Stimulated activated CD8-positive, alpha-beta memory T cell treated with anti-CD3 and anti-CD28 coated beads, Interleukin-4, amount 100 ng/mL, for 4 hours (primary cell): ENCODE data around the gene MAB21L1.

Experiments
- DNase-seq, 2 donors: peaks; one replicate each; pipeline ENCODE4 v3.0.0-alpha.2; 2020; ENCODE audit warnings: low read depth in 2 of 2, low spot score in 1 of 2

MAB21L1 gene

DNA sequence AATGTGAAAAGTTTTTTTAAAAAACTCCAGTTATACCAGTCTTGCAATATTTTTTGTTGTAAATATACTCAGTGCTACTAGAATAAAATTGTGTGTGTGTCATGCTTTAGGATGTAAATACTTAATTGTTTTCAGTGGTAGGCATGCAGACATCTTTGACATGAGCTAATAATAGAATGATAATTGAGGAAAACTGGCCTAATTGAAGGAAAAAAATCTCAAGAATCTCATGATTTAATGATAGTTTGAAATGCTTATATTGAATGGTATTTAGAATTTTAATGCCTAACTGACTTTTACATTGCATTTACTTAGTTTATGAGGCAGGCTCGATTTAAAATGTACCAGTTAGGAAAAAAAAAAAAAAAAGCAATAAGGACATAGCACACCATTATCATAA, 3.2 kb upstream of the MAB21L1 start:
- DNase-seq, result no peak

DNA sequence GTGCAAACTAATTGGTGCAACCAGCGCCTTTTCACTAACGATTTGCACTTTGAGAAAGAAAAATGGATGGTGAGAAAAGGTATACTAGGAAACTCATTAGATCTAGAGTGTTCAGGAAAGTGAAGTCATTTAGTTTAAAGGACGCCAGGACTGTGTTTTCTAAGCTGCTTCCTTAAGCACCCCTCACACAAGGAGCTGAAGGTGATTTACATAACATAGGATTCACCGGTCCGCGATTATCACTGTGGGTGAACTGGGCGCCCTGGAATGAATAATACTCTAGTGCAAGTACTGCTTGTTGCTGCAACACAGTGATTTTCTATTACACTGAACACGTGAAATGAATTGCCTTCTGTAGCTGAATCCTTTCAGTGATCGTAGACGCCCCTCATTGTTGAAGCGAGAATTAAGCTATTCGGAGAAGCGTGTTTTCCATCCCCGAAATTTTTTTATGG, 2.6 kb upstream of the MAB21L1 start:
- DNase-seq, result no peak

- DNase-seq, result no peak
Measured at GRCh38 chr13:35478271-35479037, 2.0 kb upstream of the MAB21L1 start.

DNA sequence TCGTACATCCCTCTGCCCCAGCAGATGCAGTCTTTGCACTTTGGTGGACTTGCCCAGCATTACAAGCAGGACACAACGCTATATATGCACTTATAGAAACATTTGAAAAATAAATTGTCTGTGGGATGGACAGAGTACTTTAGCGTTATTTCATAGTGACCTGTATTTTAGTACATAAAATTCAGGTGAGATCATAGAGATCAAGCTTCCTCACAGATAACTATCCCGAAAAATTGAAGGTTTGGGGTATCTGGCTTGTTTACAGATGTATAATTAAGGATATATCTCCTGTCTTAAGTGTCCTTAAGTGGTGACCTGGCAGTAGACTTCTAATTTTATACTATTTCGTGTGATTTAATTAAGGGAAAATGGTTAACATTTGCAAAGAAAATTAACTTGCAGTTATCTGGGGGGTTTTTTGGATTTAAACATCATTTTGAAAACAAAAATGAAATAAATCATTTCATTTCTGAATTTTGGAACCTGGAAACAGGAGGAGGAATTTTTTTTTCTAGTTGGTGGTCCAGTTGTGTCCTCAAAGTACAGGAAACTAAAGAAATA, 977 bp upstream of the MAB21L1 start:
- no peak for DNase-seq

GRCh38 chr13:35475212-35475959, 1.1 kb downstream of the MAB21L1 start:
- DNase-seq, result no peak

DNA sequence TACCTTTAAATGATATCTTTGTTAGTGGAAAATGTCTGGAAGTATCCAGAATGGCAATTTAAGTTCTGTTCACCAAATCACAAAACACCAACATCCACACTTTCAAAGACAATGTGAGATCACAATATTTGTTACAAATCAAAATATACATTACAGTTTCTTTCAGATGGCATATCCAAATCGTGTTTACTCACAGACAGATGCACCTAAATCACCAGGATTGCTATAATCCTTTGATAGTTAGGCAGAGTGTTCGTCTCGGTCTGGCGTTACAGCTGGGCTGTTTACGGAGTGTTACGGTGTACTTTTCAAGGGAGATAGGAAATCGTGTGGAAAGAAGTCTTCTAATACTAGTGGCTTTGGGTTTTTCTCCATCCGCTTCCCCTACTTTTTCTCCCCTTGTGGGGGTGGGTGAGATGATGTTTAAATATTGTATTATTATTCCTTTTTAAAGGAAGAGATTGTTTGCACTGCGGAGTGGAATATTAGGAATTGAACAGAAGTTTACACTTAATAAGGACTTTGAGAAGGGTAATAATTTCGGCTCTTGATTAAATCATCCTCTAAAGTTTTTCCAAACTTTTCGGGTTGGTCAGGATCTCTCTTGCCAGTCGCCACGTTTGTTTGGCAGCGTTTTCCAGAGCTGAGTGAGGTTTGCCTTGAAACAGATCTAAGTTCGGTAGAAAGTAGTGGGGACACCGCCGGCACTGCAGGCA, 1.8 kb downstream of the MAB21L1 start:
- no peak for DNase-seq

DNA sequence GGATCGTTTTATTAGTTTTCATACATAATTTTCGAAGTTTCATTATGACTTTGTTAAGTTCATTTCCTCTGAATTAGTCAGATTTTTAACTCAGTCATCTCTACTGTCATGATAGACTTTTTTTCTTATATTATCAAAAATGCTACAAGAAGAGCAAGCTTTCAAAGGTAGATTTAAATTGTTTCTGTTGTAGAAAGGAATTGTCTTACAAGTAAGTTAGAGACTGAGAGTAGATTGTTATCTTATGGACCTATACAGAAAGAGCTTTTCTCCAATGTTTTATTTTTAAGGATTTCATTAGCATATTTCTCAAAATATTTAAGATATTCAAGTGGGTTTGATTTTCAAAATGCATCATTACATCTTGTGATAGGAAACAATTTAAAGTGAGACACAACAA, 2.7 kb downstream of the MAB21L1 start:
- no peak for DNase-seq

DNA sequence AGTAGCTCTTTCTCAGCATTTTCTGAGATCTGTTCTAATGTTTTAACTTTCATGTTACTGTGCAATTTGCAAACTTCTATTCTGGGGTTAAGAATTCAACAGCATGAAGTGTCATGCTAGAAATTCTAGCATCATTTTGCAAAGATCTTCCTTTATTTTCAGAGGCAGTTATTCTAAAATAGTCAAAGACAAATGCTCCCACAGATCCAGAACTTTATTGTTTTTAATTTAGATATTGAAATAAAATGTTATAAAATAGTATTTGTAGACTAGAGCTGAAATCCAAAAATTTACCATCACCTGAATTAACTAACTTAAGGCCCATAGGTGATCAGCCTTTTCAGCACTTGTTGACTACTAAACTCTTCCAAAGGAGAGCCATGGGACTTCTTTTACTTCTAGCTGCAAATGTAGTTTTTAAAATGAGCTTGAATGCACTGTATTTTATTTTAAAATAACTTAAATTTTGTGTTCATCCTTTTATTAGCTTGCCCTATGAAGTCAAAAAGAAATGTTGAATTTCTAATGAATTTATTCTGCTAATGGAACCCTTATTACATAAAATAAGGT, 3.2 kb downstream of the MAB21L1 start:
- DNase-seq, result no peak

DNA sequence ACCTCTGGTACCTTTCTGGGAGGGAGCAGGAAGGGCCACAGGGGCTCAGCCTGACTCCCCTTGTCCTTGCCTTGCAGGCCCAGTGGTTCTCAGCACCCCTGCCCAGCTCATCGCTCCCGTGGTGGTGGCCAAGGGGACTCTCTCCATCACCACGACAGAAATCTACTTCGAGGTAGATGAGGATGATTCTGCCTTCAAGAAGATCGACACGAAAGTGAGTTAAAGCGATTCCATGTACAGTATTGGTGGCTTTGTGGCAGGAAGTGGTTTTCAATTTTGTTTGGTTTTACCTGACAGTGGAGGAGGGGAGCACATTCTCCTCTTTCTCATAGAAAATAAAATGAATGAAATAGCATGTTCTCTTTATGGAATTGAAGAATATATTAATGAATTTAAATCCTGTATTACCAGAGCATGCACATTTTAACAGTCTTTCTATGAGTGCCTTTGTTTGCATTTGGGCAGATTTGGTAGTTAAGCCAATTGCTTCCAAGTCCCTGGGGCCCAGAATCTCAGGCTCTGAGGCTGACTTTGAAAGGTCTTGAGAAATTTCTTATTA, 4.1 kb downstream of the MAB21L1 start:
- DNase-seq, result no peak

GRCh38 chr13:35471706-35472322, 4.7 kb downstream of the MAB21L1 start:
- no peak for DNase-seq

DNA sequence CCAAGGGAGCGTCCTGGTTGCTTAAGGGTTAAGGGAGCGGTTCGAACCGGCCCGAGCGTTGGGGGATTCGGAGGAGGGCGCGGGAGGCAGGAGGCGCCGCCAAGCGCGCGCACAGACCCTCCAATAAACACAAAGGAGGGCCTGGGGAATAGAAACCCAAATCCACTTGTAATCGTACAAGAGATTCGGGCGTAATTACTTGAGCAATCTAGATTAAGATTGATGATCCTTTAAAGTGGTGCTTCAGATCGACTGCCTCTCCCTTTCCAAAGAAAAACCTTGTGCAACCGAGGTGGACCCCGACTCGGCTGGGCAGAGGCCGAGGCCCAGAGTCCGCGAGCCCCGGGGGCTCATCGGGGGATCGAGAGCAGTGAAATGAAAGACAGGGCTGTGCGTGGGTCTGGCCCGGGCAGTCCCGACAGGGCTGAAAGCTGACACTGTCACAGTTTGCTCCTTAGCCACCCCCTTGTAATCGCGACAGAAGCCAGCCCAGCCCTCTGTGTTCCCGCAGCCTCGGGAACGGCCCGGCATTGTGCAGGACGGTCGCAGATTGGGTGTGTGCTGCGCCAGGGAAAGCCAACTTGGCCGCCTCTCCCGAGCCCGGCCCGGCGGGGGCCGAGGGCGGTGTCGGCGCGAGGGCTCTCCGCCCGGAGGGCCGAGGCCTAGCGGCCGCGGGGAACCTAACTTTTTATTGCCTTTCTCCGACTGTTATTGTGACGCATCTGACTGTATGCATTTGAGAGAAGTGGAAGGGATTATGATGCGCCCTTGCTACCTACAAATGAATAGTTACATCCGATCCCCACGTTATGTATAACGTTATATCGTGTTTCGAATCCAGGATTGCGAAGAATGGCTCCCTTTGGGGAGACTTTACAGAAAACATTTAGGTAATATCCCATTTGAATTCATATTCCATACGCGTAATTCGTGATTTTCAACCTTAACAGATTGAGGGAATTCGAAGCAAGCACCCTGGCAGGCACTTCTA, 5.5 kb downstream of the MAB21L1 start:
- no peak for DNase-seq

- no peak for DNase-seq
Measured at GRCh38 chr13:35469806-35470525, 6.5 kb downstream of the MAB21L1 start.

- no peak for DNase-seq
Measured at GRCh38 chr13:35468195-35468594, 8.3 kb downstream of the MAB21L1 start.

DNA sequence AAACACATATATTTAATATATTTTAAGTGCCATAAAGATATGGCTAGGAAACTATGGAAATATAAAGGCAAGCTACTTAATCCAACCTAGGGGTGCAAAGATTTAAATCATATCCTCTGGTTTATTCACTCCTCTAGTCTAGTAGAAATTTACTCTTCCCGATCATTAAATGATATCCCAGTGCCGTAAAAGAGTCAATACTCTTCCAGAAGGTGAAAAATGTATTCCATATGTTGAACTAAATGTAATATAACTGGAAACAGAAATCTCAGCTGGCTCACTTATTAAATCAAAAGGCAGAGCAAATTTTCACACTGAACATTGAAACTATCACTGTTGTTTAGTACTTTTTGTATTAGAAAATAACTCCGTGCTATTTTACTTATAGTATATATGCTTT, 11.1 kb downstream of the MAB21L1 start:
- no peak for DNase-seq

- no peak for DNase-seq
Measured at GRCh38 chr13:35460061-35460460, 16.4 kb downstream of the MAB21L1 start.

DNA sequence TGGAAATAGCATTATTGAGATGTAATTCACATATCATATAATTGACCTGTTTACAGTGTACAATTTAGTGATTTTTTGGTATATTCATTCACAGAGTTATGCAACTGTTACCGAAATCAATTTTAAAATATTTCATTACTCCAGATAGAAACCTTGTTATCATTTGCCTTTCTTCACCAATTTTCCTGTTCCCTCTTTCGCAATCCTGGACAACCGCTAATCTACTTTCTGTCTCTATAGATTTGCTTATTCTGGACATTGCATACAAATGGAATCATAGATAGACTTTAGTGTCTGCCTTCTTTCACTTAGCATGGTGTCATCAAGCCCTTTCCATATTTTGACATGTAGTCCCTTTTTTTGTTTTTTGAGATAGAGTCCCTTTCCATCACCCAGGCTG, 19.2 kb downstream of the MAB21L1 start:
- no peak for DNase-seq

GRCh38 chr13:35455022-35455421, 21.5 kb downstream of the MAB21L1 start:
- DNase-seq, result no peak

- DNase-seq, result no peak
Measured at GRCh38 chr13:35449821-35450220, 26.7 kb downstream of the MAB21L1 start.

- no peak for DNase-seq
Measured at GRCh38 chr13:35448465-35448864, 28.0 kb downstream of the MAB21L1 start.
